ENCODE data around the gene RPH3AL.
A peak's percentile ranks its signal among the peaks of the same experiment; 100 is the strongest.

- TF ChIP-seq, protein P1, sequence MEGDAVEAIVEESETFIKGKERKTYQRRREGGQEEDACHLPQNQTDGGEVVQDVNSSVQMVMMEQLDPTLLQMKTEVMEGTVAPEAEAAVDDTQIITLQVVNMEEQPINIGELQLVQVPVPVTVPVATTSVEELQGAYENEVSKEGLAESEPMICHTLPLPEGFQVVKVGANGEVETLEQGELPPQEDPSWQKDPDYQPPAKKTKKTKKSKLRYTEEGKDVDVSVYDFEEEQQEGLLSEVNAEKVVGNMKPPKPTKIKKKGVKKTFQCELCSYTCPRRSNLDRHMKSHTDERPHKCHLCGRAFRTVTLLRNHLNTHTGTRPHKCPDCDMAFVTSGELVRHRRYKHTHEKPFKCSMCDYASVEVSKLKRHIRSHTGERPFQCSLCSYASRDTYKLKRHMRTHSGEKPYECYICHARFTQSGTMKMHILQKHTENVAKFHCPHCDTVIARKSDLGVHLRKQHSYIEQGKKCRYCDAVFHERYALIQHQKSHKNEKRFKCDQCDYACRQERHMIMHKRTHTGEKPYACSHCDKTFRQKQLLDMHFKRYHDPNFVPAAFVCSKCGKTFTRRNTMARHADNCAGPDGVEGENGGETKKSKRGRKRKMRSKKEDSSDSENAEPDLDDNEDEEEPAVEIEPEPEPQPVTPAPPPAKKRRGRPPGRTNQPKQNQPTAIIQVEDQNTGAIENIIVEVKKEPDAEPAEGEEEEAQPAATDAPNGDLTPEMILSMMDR (IDR thresholded peaks at IDR 0.05 in 4 of 5, conservative IDR thresholded peaks at IDR 0.05 in 1 of 5): no peak
- TF ChIP-seq POLR2A (IDR thresholded peaks at IDR 0.05): peak in 1 of 2 donors; percentile 26
Measured at GRCh38 chr17:258045-258734, 94.4 kb downstream of the RPH3AL start.

Measured in gastrocnemius medialis (tissue), 4 donors.